Stimulated activated CD8-positive, alpha-beta memory T cell treated with anti-CD3 and anti-CD28 coated beads, Interleukin-4, amount 100 ng/mL, for 1 hour (primary cell): ENCODE data around the gene SPPL2B.
"Not testable (repeated sequence)": the region's sequence is repeated elsewhere in the genome, so short reads cannot be mapped to it uniquely, and the experiment has no call there.

ENCODE experiments used
- DNase-seq, 2 donors: peaks; one replicate each; pipeline ENCODE4 v3.0.0-alpha.2; 2020; ENCODE audit warnings: low read depth in 2 of 2, low spot score in 1 of 2

Gene SPPL2B

DNA sequence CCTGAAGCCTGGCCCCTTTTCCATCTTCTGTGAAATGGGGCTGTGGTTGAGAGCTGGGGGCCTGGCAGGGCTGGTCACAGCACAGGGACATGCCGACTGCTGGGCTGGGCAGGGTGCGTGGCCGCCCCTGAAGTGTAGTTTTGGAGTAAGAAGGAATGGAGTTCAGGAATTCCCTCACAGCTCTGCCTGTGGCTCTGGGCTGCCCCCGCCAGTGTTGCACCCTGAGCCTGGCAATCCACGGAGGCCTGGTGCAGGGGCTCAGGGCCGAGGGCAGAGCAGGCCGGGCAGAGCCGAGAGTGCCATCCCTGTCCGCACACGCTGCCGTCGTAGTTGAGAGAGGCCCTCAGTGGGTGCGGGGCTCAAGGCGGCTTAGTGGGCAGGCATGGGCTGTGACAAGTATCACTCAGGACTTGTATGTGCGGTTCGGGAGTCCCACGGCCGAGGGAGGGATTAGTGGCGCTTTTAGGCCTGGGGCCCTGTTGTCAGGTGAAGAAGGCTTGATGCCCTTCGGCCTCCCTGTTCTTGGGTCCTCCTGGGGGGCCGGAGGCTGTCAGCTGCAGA, 9.7 kb downstream of the SPPL2B start:
- no peak for DNase-seq

DNA sequence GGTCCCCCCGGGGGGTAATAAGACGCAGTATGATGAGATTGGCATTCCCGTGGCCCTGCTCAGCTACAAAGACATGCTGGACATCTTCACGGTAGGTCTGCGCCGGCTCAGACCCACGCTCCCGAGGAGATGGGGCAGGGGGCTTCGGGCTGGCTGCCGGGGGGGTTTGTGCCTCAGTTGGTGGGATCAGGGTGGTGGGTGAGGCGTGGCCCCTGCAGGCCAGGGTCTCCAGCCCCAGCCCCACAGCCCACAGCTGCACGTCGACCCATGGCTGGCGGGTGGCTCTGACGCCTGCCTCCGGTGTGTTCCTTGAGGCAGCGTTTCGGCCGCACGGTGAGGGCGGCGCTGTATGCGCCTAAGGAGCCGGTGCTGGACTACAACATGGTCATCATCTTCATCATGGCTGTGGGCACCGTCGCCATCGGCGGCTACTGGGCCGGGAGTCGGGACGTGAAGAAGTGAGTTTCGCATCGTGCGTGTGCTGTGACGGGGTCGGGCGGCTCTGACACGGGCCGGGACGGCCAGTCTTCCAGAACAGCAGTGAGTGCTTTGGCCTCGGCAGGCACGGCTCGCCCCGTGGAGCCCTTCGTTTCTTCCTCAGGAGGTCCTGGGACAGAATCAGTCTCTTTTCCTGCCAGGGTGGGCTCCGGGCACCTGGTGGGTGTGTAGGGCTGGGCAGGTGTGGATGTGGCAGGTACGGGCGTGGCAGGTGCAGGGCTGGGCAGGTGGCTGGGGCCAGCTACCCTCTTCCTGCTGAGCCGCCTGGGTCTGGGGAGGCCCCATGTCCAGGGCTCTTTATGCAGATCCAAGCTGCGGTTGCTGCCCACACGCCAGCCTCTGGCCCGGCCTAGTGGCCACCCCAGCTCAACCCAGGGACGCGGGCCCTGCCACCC, 10.5 kb downstream of the SPPL2B start:
- DNase-seq: no peak

DNA sequence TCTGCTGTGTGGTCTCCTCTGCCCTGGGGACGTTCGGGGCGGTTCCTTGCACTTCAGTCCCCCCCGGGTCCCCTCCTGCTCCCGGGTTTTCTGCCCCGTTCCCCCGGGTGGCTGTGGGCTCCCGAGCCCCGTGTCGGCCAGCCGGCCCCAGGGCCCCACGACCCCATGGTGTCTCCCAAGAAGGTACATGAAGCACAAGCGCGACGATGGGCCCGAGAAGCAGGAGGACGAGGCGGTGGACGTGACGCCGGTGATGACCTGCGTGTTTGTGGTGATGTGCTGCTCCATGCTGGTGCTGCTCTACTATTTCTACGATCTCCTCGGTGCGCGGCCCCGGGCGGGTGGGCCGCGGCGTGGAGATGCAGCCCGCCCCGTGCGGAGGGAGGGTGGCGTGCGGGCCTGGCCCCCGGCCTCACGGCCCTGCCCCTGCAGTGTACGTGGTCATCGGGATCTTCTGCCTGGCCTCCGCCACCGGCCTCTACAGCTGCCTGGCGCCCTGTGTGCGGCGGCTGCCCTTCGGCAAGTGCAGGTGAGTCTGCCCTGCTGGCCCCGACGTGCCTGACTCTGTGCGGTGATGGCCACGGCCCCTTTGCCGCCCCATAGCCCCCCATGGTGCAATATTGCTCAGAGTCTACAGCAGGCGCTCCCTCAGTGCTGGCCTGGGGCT, 11.3 kb downstream of the SPPL2B start:
- no peak for DNase-seq

DNA sequence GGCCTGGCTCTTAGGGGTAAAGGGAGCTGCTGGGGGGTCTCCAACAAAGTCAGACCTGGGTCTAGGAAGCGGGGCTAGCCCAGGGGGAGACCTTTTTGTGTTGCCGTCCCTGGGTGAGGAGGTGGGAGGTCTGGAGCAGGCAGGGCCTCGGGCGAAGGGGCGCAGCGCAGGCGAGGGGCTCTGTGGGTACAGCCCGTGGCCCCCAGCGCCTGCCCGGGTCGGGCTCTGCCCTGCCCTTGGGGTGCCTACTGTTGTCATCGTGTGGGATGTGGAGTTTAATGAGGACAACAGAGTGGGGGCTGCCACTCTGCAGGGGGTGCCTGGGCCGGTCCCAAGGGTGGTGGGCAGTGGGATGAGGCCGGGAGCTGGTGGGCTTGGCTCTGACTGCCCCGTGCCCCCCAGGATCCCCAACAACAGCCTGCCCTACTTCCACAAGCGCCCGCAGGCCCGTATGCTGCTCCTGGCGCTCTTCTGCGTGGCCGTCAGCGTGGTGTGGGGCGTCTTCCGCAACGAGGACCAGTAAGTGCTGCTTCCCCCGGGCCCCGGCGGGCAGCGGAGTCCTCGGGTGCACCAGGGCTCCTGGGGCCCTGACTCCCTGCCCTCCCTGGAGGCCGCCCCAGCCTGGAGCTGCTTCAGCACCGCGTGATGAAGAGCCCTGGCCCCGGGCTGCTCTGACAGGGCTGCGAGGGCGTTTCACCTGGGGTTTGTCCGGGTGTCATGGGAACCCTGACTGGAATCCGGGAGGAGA, 12.2 kb downstream of the SPPL2B start:
- DNase-seq: no peak

DNA sequence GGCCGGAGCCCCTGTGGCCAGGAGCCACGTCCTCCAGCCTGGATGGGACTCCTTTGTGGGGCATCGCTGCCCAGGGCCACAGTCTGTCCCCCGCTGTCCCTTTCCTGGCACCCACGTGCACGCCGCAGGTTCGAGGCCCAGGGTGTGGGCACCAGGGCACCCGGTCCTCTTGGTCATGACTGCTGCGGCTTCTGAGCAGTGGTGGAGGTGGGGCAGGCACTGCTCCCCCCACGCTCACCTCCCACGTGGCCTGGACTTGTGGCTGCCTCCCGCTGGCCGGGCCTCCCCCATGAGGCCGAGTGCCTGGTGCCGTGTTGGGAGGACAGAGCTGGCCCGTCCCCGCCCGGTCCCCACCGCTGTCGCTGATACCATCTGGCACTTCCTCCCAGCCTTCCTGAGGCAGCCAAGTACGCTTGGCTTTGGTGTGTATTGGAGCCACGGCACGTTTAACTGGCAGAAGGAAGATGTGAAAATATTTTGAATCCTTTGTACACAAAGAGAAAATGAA, 12.8 kb downstream of the SPPL2B start:
- no peak for DNase-seq

DNA sequence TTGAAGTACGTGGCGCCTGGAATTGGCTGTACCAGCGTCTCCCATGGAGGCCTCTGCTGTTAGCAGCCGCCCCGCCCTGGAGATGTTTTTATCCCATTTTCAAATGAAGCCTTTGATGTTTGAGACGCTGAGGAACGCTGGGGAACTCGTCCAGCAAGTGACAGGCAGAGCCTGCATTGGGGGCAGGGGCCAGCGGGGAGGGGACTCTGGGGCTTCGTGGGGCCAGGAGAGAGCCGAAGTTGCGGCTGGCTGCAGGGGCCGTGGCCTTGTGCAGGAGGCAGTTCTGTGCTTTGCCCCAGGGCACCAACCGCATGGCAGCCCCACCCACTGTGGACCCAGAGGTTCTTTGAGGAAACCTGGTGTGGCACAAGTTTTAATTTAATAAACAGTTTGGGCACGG, 13.5 kb downstream of the SPPL2B start:
- DNase-seq: no peak

DNA sequence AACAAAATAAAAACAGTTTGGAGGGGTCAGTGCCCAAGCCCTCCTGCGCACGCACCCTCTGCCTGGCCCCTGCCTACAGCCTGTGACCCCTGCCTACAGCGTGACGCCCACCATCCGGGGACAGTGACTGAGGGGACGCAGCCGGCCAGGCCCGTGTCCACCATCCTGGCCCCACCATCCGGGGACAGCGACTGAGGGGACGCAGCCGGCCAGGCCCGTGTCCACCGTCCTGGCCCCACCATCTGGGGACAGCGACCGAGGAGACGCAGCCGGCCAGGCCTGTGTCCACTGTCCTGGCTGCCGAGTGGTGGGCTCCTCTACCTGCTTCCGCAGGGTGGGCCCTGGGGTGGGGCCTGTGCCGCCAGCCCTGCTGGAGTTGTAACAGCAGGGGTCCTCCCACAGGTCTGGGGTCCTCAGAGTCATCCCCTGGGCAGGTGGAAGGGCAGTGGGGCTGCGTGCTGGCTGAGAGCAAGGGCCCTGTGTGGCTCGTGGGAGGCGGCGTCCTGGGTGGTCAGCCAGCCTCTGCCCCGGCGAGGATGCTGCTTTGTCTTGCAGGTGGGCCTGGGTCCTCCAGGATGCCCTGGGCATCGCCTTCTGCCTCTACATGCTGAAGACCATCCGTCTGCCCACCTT, 14.3 kb downstream of the SPPL2B start:
- no peak for DNase-seq

DNA sequence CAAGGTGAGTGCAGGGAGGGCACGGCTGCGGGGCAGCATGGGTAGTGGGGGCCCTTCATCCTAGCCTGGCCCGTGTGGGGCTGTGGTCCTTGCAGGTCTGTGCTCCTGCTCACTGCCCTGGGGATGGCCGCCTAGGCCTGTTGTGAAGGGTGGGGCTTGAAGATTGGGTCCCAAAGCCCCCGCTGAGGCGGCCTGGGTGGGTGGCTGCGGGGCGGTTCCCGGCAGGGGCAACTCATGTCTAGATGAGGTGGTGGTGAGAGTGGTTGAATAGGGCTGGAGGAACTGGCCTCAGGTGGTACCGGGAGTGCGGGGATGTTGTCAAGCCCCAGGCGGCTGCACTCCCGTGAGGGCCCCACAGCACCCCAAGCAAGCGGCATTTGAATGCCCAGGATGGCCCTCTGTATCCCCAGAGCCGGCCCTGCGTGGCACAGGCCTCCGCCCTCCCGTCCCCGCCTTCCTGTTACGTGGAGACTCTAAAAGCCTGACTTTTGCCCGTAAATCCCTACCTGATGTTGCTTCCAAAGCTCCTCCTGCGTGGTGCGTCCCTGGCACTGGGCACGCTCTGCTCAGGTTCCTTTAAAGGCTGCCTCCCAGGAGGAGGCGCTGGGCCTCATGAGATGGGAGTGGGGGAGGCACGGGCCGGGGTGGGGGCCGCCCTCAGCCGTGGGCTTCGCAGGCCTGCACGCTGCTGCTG, 15.0 kb downstream of the SPPL2B start:
- DNase-seq: no peak

DNA sequence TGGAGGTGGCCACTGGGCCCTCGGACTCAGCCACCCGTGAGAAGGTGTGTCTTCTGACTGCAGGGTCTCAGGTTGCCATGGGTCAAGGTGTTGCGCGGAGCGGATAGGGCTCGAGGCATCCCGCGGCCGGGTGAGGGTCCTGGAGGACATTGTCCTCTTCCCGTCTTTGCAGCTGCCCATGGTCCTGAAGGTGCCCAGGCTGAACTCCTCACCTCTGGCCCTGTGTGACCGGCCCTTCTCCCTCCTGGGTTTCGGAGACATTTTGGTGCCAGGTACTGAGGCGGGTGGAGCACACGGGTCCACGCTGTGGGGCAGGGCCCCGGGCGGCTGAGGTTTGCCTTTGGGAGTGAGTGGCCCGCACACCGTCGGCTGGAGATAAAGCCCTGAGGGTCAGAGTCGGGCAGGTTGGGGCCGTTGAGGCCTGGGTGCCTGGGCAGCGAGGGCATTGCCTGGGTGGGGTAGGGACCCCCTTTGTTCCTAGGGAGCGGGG, 15.9 kb downstream of the SPPL2B start:
- no peak for DNase-seq

DNA sequence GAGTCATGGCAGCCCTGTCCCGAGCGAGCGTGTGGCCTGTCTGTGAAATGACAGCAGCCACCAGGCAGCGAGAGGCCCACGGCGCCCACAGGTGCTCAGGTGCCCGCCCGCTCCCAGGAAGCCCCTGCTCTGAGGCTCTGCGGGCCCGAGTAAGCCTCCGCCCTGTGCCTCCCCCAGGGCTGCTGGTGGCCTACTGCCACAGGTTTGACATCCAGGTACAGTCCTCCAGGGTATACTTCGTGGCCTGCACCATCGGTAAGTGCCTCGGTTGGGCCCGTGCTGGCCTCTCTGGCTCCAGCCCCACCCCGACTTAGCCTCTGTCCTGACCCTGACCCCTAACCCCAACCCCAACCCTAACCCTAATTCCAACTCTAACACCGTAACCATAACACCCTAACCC, 16.6 kb downstream of the SPPL2B start:
- DNase-seq: no peak

DNA sequence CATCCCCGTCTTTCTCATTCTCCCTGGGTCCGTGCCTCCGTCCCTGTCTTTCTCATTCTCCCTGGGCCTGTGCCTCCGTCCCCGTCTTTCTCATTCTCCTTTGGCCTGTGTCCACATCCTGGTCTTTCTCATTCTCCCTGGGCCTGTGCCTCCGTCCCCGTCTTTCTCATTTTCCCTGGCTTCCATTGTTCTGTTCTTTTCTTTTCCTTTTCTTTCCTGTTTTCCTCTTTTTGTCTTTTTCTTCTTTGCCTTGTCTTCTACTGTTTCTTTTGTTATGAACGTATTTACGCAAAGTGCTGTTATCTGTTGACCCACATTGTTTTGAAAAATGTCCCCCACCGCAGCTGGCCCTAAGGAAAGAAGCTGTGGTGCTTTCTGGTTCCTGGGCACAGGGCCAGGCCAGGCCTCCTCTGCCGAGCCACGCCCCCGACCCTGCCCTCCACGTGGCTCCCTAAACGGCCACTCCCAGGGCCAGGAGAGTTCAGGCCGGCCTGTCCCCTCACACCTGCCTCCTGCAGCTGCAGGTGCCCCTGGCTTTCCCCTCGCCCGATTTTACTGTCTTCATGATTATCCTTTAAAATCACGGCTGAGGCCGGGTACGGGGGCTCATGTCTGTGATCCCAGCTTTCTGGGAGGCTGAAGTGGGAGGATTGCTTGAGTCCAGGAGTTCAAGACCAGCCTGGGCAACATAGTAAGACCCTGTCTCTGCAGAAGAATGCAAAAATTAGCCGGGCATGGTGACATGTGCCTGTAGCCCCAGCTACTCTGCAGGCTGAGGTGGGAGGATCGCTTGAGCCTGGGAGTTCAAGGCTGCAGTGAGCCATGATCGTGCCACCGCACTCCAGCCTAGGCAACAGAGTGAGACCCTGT, 17.5 kb downstream of the SPPL2B start:
- no peak for DNase-seq

DNA sequence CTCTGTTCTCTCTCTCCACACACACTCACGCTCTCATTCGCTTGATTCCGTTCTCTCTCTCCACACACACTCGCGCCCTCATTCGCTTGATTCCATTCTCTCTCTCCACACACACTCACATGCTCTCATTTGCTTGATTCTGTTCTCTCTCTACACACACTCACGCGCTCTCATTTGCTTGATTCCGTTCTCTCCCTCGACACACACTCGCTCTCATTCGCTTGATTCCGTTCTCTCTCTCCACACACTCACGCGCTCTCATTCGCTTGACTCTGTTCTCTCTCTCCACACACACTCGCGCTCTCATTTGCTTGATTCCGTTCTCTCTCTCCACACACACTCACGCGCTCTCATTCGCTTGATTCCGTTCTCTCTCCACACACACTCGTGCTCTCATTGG, 21.3 kb downstream of the SPPL2B start:
- DNase-seq: not testable (repeated sequence)

DNA sequence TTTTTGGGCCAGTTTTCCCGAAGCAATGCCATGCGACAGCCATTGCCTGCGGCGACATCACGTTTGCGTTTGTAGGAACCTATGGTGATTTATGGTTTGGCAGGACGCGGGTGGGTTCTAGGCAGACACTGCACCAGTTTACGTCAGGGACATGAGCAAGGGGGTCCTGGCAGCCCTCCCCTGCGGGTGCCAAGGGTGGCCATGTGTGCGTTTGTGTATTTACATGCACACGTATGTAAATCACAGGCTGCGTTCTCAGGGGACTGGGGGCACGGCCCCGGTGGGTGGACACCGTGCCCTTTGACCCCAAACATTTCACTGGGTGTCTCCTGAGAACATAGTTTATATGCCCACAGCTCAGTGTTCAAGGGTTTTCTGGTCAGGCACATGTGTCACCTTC, 22.2 kb downstream of the SPPL2B start:
- DNase-seq: no peak

DNA sequence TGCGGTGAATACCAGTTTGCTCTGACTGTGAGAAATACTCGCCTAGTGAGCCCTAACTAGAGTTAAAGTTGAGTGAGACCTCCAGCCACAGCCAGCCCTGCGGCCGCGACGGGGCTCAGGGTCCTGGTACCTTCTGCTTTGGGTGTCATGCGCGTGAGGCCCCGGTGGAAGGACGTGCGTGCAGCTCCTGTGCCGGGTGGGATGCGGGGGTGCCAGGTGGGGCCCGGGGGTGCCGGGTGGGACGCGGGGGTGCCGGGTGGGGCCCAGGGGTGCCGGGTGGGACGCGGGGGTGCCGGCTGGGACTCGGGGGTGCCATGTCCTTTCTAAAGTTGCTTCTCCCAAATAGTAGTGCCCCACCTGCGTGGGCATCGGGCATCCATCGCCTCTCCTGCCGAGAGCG, 23.1 kb downstream of the SPPL2B start:
- DNase-seq: no peak

DNA sequence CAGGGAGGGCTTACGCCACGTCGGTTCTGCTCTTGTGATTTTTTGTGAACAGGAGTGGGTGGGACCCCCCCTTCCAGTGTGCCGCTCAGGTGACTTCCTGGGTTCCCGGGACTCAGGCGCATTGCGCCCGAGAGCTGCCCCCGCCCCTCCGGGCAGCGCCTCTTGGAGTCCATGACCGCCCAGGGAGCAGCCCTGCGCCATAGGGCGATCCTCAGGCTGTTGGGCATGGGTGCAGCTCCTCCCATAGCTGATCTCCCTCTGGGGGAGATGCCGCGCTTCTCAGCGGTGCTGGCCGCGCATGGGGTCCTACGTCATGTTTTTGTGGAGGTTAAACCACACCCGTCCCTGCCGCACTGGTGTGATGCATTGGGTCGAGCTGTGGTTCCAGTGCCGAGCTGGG, 23.6 kb downstream of the SPPL2B start:
- no peak for DNase-seq

DNA sequence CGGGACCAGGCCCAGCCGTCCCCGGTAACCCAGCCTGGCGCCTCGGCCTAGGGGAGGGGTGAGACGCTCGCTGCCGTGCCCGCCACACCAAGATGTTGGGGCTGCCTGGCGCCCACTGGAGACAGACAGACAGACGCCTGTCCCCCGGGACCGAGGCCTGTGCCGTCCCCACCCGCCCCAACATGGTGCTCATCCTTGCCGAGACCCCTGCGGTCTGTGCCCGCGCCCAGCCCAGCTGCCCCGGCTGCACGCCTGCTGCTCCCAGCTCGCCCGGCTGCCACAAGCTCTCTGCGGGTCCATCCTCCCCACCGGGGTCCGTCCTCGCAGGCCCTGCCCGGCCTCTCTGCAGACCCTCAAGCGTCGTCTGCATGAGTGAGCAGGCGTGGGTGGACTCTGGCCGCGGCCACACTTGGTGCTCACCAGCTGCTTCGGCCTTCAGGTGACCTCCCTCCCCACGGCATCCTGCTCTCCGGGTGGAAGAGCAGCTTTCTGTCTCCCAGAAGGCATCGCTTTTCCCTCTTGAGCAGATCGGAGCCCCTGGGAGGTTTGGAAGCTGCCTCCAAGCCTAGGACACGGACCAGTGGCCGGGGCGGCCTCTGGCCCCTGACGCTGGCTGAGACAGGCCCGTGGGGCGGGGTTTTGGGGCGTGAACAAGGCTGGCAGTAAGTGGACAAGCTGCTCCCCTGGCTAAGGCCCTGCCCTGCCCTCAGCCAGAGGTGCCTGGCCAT, 24.8 kb downstream of the SPPL2B start:
- no peak for DNase-seq

DNA sequence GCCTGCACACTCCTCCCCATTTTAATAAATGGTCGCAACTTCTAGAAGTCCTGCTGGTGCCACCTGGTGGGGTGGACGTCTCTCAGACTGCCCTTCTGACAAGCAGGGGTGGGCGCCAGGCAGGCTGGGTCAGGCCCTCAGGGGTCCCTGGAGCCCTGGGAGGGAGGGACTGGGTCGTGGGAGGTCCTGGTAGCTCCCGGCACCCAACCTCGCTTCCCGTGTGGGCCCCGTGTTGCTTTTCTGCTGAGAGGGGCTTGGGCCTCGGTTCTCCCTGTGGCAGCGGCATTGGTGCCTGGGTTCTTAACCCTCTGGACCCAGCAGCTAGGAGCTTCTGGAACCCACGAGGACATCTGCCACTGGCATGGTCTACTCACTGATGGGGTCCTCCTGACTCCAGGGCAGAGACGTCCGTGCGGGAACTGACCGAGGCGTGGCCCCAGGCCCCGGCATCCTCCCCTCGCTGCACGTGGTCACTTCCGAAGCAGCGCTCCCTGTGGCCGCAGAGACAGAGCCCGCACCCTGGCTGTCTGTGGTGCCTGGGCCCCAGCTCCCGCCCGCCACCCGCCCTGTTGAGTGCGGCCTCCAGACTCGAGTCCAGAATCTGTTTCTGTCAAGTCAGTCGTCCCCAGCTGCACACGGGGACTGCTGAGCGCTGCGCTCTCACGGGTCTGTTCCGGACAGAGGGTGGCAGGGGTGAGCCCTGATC, 25.6 kb downstream of the SPPL2B start:
- no peak for DNase-seq

DNA sequence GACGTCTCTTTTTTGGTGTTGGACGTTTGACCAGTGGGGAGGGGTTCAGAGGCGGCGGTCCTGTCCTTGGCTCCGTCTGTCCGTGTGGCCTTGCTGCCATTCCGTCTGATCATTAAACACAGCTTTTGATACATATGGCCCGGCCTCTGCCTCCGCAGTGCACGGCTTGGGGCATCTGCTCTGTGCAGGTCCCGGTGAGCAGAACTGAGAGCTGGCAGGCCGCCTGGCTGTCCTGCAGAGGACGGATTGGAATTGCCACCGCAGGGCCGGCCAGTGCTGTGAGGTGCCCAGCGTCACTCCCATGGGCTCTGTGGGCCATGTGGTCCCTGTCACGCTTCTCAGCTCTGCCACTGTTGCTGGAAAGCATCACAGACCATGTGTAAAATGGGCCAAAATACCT, 26.2 kb downstream of the SPPL2B start:
- DNase-seq: no peak
